Measurements from ENCODE around the gene C2orf72.
A peak's percentile ranks its signal among the peaks of the same experiment; 100 is the strongest.

Gene C2orf72

GRCh38 chr2:231052494-231053451, 15.4 kb downstream of the C2orf72 start:
- WGBS, 2 experiments, result 18% methylated on average over 62 of the region's 62 CpGs

GRCh38 chr2:231053846-231054245, 16.5 kb downstream of the C2orf72 start:
- WGBS, 2 experiments, result 90% methylated on average over 6 of the region's 6 CpGs
- H3K27me3 ChIP-seq (ENCODE audit: control insufficient read depth, insufficient read depth, low read length, poor library complexity, severe bottlenecking), result peaks cover 42% of the 10 kb centered on the region
- H3K36me3 ChIP-seq (ENCODE audit: control insufficient read depth, insufficient read depth, low read length), result no peaks in the 10 kb centered on the region
- no peak overlapping the region for H3K27ac ChIP-seq (ENCODE audit: insufficient read depth, low read depth, low read length, poor library complexity, severe bottlenecking)
- H3K4me3 ChIP-seq (ENCODE audit: insufficient read depth, low read depth, low read length), result no peak overlapping the region
- peaks cover 7% of the 10 kb centered on the region for H3K4me1 ChIP-seq (ENCODE audit: control insufficient read depth, insufficient read depth, low read length)
- no peaks in the 10 kb centered on the region for H3K9me3 ChIP-seq (ENCODE audit: control insufficient read depth, low read length)

More at GRCh38 chr2:231052494-231053451, 15.4 kb downstream of the C2orf72 start:
- H3K4me3 ChIP-seq (ENCODE audit: insufficient read depth, low read depth, low read length), result peak overlapping the region; percentile 60
- no peaks in the 10 kb centered on the region for H3K9me3 ChIP-seq (ENCODE audit: control insufficient read depth, low read length)
- H3K27me3 ChIP-seq (ENCODE audit: control insufficient read depth, insufficient read depth, low read length, poor library complexity, severe bottlenecking), result peaks cover 42% of the 10 kb centered on the region
- peaks cover under 1% of the 10 kb centered on the region for H3K4me1 ChIP-seq (ENCODE audit: control insufficient read depth, insufficient read depth, low read length)
- no peaks in the 10 kb centered on the region for H3K36me3 ChIP-seq (ENCODE audit: control insufficient read depth, insufficient read depth, low read length)
- H3K27ac ChIP-seq (ENCODE audit: insufficient read depth, low read depth, low read length, poor library complexity, severe bottlenecking), result no peak overlapping the region

GRCh38 chr2:231056453-231057416, 19.4 kb downstream of the C2orf72 start, which contains the start of gene PSMD1:
TSS of gene PSMD1 (plus strand) at chr2:231056867. CDS start at chr2:231057026, 159 bp downstream.
- Histone ChIP-seq H3K27ac (ENCODE audit: insufficient read depth, low read depth, low read length, poor library complexity, severe bottlenecking) (peak within 1 kb of the TSS; percentile 94), H3K4me3 (ENCODE audit: insufficient read depth, low read depth, low read length) (peak within 1 kb of the TSS; percentile 90), H3K36me3 (ENCODE audit: control insufficient read depth, insufficient read depth, low read length) (no peaks in the 10 kb centered on the region), H3K9me3 (ENCODE audit: control insufficient read depth, low read length) (no peaks in the 10 kb centered on the region), H3K4me1 (ENCODE audit: control insufficient read depth, insufficient read depth, low read length) (peaks cover 7% of the 10 kb centered on the region), H3K27me3 (ENCODE audit: control insufficient read depth, insufficient read depth, low read length, poor library complexity, severe bottlenecking) (peaks cover 28% of the 10 kb centered on the region)
- 1% methylated on average over 73 of the region's 73 CpGs for WGBS, 2 experiments

GRCh38 chr2:231057590-231057989, 20.3 kb downstream of the C2orf72 start:
- no peaks in the 10 kb centered on the region for H3K9me3 ChIP-seq (ENCODE audit: control insufficient read depth, low read length)
- peaks cover 3% of the 10 kb centered on the region for H3K36me3 ChIP-seq (ENCODE audit: control insufficient read depth, insufficient read depth, low read length)
- H3K4me1 ChIP-seq (ENCODE audit: control insufficient read depth, insufficient read depth, low read length), result peaks cover 7% of the 10 kb centered on the region
- WGBS, 2 experiments, result 4 to 8% methylated on average over 10 of the region's 10 CpGs
- H3K4me3 ChIP-seq (ENCODE audit: insufficient read depth, low read depth, low read length), result peak overlapping the region; percentile 90
- H3K27me3 ChIP-seq (ENCODE audit: control insufficient read depth, insufficient read depth, low read length, poor library complexity, severe bottlenecking), result peaks cover 20% of the 10 kb centered on the region
- H3K27ac ChIP-seq (ENCODE audit: insufficient read depth, low read depth, low read length, poor library complexity, severe bottlenecking), result no peak overlapping the region

GRCh38 chr2:231058761-231059550, 21.6 kb downstream of the C2orf72 start:
- H3K27ac ChIP-seq (ENCODE audit: insufficient read depth, low read depth, low read length, poor library complexity, severe bottlenecking), result no peak overlapping the region
- 94 to 95% methylated on average over 3 of the region's 4 CpGs for WGBS, 2 experiments
- no peak overlapping the region for H3K4me3 ChIP-seq (ENCODE audit: insufficient read depth, low read depth, low read length)
- peaks cover 7% of the 10 kb centered on the region for H3K4me1 ChIP-seq (ENCODE audit: control insufficient read depth, insufficient read depth, low read length)
- no peaks in the 10 kb centered on the region for H3K9me3 ChIP-seq (ENCODE audit: control insufficient read depth, low read length)
- H3K27me3 ChIP-seq (ENCODE audit: control insufficient read depth, insufficient read depth, low read length, poor library complexity, severe bottlenecking), result peaks cover 8% of the 10 kb centered on the region
- peaks cover 4% of the 10 kb centered on the region for H3K36me3 ChIP-seq (ENCODE audit: control insufficient read depth, insufficient read depth, low read length)

- Histone ChIP-seq H3K36me3 (ENCODE audit: control insufficient read depth, insufficient read depth, low read length) (peaks cover 12% of the 10 kb centered on the region), H3K4me3 (ENCODE audit: insufficient read depth, low read depth, low read length) (no peak overlapping the region), H3K27me3 (ENCODE audit: control insufficient read depth, insufficient read depth, low read length, poor library complexity, severe bottlenecking) (no peaks in the 10 kb centered on the region), H3K4me1 (ENCODE audit: control insufficient read depth, insufficient read depth, low read length) (peaks cover 7% of the 10 kb centered on the region), H3K27ac (ENCODE audit: insufficient read depth, low read depth, low read length, poor library complexity, severe bottlenecking) (no peak overlapping the region), H3K9me3 (ENCODE audit: control insufficient read depth, low read length) (no peaks in the 10 kb centered on the region)
- WGBS, 2 experiments, result 87 to 88% methylated on average over 1 to 2 of the region's 2 CpGs
These were observed 22.4 kb downstream of the C2orf72 start for GRCh38 chr2:231059756-231060155.

- Histone ChIP-seq H3K27ac (ENCODE audit: insufficient read depth, low read depth, low read length, poor library complexity, severe bottlenecking) (no peak overlapping the region), H3K36me3 (ENCODE audit: control insufficient read depth, insufficient read depth, low read length) (peaks cover 23% of the 10 kb centered on the region), H3K9me3 (ENCODE audit: control insufficient read depth, low read length) (no peaks in the 10 kb centered on the region), H3K4me1 (ENCODE audit: control insufficient read depth, insufficient read depth, low read length) (peaks cover 6% of the 10 kb centered on the region), H3K27me3 (ENCODE audit: control insufficient read depth, insufficient read depth, low read length, poor library complexity, severe bottlenecking) (no peaks in the 10 kb centered on the region), H3K4me3 (ENCODE audit: insufficient read depth, low read depth, low read length) (no peak overlapping the region)
- 94% methylated on average over 2 to 3 of the region's 3 CpGs for WGBS, 2 experiments
These were observed 25.5 kb downstream of the C2orf72 start for GRCh38 chr2:231062776-231063175.

GRCh38 chr2:231063347-231063746, 26.0 kb downstream of the C2orf72 start:
- Histone ChIP-seq H3K36me3 (ENCODE audit: control insufficient read depth, insufficient read depth, low read length) (peaks cover 29% of the 10 kb centered on the region), H3K27ac (ENCODE audit: insufficient read depth, low read depth, low read length, poor library complexity, severe bottlenecking) (no peak overlapping the region), H3K4me1 (ENCODE audit: control insufficient read depth, insufficient read depth, low read length) (no peaks in the 10 kb centered on the region), H3K9me3 (ENCODE audit: control insufficient read depth, low read length) (no peaks in the 10 kb centered on the region), H3K27me3 (ENCODE audit: control insufficient read depth, insufficient read depth, low read length, poor library complexity, severe bottlenecking) (no peaks in the 10 kb centered on the region), H3K4me3 (ENCODE audit: insufficient read depth, low read depth, low read length) (no peak overlapping the region)
- 100% methylated on average over 1 of the region's 1 CpG for WGBS, 2 experiments

GRCh38 chr2:231065966-231066365, 28.6 kb downstream of the C2orf72 start:
- 95 to 100% methylated on average over 1 of the region's 1 CpG for WGBS, 2 experiments
- H3K4me3 ChIP-seq (ENCODE audit: insufficient read depth, low read depth, low read length), result no peak overlapping the region
- H3K36me3 ChIP-seq (ENCODE audit: control insufficient read depth, insufficient read depth, low read length), result peaks cover 34% of the 10 kb centered on the region
- H3K9me3 ChIP-seq (ENCODE audit: control insufficient read depth, low read length), result no peaks in the 10 kb centered on the region
- no peaks in the 10 kb centered on the region for H3K4me1 ChIP-seq (ENCODE audit: control insufficient read depth, insufficient read depth, low read length)
- H3K27ac ChIP-seq (ENCODE audit: insufficient read depth, low read depth, low read length, poor library complexity, severe bottlenecking), result no peak overlapping the region
- H3K27me3 ChIP-seq (ENCODE audit: control insufficient read depth, insufficient read depth, low read length, poor library complexity, severe bottlenecking), result no peaks in the 10 kb centered on the region
